HG03064 (cell line): ENCODE results near the gene ENAH.
"Not testable (repeated sequence)": the region's sequence is repeated elsewhere in the genome, so short reads cannot be mapped to it uniquely, and the experiment has no call there.

Experiments used
- ATAC-seq: cut with Tn5 transposase; IDR thresholded peaks from one replicate; pipeline ENCODE4 v1.9.1; 2021; ENCODE audit warnings: low read depth; ENCODE audit not compliant: unreplicated experiment

ENAH gene

DNA sequence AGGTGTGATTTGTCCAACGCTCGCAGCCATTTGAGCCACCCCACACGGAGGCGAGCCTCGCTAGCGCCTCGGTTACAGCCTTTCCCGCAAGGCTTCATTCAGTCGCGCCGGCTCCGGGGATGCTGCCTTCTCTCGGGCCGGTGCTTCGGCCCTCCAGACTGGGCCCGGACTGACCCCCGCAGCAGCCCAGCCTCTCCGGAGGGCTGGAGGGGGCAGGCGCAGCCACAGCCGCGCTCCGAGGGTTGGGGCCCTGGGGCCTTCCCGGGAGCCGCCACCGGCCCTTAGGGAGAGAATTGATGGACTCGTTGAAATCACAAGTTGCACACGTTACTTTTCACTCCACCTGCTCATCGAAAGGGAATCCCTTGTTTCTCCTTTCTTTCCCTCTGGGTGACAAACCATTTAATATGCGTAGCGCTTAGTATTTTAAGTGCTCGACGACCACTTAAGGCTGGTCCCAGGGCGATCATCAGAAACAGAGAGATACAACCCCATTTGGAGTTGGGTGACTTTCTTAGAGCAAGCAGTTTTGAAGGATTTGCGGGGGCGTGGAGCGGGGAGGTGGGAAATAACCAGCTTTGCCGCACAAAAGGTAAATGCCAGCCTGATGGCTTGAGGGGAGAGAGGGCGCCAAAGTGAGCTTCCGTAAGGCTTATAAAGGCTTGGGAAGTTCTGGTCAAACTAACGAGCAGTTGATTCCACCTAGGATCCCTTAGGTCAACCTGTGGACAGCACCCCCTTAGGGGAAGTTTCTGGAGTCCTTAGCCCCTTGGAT is 24.6 kb upstream of the ENAH start:
- no peak for ATAC-seq

DNA sequence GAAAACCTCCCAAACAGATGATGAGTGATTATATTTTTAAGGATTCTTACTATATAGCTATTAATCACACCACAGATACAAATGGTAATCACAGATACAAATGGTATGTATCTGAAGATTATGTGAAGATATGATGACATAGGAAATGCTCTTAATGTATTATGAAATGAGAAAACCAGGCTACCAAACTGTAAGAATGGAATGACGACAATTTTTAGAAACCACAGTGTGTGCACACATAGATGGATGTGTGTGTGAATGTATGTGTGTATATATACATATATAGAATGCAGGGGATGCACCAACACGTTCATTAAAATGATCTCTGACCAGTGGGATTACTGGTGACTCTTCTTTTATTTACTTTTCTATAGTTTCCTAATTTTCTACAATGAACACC is 21.5 kb upstream of the ENAH start:
- ATAC-seq, result no peak

DNA sequence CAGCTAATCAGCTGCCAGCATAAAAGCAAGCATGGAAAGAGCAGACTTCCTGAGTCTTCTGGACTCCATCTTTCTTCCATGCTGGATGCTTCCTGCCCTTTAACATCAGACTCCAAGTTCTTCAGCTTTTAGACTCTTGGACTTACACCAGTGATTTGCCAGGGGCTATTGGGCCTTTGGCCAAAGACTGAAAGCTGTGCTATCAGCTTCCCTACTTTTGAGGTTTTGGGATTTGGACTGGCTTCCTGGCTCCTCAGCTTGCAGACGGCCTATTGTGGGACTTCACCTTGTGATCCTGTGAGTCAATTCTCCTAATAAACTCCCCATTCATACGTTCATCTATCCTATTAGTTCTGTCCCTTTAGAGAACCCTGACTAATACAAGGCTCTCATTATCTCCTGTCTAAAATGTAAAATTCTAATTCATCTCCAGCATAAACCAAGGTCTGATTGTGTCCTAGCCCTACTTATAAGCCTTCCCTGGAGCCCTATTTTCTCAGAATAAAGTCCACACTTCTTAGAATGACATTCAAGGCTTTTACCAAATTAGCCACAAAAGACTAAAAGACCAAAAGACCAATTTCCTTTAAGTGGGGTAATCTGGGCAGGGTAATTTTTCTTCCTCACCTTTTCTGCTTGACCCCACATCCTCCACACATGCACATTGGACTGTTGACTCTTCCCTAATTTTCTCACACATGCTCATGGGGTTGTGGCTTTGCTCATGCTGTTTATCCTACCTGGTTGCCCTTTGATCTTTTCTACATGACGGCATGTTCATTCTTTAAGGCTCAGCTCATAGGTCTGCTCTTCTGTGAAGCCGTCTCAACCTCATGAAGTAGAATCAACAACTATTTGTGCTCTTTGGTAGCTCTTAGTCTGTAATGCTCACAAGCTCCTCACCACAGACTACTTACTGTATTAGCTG is 18.1 kb upstream of the ENAH start:
- no peak for ATAC-seq

DNA sequence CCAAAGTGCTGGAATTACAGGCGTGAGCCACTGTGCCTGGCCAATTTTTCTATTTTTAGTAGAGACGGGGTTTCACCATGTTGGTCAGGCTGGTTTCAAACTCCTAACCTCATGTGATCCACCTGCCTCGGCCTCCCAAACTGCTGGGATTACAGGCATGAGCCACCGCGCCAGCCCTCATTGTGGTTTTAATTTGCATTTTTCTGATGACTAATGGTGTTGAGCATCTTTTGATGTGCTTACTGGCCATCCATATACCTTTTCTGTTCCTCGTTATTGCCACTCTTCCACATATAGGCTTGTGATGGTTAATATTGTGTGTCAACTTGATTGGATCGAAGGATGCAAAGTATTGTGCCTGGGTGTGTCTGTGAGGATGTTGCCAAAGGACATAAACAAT is 17.4 kb upstream of the ENAH start:
- no peak for ATAC-seq

DNA sequence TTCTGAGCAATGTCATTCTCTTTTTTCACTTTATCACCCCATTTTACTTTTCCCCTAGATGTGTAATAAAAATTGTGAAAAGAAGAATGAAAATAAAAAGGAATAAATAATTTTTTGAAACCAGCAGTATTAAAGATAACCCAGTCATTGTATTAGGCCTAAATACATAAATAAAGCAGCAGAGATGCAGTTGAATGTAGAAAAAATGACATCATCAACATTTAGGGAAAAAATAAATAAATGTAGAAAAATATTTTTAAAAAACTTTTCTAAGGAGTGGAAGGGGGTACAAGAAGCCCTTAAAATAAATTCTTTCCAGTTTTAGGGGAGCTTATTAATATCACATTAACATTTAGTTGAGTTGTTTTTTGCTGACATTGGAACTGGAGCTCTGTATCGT is 15.3 kb upstream of the ENAH start:
- ATAC-seq, result no peak

DNA sequence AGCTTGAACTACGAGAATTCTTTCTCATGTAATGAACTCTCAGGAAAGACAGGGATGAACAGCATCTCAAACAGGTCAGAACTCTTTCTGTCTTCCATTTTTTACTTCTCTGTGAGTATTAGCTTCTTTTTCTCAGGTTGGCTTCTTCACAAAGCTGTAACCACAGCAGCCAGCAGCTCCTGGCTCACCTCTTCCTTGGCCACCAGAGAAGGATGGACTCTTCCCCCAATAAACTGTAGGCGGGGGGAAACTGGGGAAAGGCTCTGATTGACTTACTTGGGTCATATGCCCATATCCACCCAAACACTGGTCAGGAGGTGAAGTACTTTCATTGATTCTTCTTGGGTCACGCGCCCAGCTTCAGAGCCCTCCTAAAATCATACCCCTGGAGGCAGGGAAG is 14.4 kb upstream of the ENAH start:
- no peak for ATAC-seq

DNA sequence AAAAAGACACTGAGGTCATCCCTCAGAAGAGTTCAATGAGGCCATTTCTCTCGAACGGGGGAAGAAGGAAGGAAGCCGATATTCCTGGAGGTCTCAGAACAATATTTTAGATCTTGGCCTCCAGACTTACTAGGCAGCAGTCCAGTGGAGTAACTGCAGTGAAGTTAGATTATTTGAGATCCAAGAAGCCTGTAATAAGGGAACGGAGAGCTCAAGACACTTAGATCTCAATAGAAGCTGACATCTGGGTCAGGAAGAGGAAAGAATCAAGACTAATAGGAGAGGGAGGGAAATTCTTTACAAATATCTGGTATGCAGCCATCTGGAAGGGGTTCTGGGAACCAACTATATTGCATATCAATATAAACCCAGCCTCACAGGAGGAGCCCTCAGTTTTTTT is 13.6 kb upstream of the ENAH start:
- ATAC-seq, result no peak

DNA sequence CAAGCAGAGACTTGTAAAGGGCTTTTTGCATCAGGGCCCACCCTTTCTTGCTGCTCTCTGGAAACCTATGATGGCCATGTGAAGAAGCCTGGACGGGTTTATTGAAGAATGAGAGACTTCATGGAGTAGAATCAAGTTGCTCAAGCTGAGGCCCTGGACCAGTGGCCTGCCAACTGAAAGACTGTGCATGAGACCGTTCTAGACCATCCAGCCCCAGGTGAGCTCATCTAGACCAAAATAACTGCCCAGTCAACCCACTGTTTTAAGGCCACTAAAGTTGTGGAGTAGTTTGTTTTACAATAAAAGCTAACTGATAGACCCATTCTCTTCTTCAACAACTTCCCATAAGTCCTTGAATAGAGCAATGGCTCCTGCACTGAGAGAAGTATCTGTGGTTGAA is 11.8 kb upstream of the ENAH start:
- no peak for ATAC-seq

DNA sequence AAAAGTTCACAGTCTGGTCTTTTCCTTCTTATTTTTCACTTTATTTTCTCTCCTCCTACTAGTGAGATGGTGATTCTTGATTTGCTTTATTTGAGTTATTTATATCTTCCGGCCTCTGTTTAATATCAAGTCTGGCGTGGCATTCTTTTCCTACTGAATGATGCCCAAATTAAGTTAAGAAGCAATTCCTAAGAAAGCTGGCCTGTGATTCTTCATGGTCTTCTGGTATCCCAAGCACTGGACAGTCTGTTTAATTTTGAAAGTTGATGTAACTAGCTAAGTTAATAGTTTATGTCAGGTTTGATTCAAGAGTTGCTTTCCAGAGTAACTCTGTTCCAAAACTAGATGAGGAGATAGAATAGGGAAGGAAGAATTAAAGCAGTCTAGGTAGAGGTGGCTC is 9.2 kb upstream of the ENAH start:
- ATAC-seq, result no peak

DNA sequence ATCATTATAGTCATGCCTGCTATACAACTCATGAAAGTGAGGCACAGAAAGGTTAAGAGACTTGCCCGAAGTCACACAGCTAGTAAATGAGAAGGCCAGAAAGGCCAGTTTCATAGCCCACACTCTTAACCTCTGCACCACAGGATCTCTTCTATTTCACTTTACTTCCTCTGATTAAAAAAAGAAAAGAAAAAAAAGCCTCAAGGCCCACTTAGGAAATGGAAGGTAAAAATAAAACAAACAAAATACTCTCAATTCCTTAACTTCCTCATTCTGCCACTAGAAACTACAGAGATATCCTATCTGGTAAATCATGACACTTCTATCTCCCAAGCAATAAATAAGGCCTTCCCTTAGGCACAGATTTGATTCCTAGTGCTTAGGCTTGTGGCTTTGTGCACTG is 7.6 kb upstream of the ENAH start:
- ATAC-seq, result no peak

DNA sequence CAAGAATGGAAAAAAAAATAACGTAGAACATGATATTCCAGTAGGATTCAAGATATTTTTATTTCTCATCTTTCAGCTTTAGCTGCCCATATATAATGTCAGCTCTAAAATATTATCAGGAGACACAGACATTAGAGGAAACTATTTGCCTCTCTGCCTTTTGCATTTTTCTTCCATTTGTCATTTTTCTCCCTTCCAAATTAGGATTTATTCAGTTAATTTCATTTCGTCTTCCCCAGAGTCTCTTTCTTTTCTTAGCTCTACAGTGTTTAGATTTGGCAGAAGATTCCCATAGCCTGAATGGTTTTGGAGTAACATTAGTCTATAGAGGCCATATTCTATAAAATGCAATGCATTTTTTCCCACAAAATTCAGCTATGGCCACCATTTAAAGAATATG is 5.1 kb upstream of the ENAH start:
- no peak for ATAC-seq

DNA sequence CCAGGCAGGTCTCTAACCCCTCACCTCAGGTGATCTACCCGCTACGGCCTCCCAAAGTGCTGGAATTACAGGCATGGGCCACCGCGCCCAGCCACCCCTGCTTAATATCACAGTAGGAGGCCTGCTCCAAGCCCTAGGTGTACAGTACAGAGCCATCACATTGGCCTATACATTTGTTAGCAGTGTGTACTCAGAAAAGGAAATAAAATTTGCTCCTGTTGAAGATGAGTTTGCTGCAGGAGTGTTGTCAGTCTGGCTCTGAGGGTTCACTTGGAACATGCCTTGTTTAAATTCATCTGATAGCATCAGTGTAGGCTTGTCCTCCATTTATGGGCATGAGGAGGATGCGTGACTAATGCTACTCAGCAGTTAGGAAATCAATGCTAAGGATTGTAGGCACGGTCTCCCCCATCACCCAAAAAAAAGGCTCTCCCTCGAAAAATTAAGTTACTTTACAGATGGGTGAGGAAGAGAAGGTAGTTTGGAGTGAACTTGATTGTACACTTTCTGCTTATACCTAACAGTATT is 4.6 kb upstream of the ENAH start:
- no peak for ATAC-seq

DNA sequence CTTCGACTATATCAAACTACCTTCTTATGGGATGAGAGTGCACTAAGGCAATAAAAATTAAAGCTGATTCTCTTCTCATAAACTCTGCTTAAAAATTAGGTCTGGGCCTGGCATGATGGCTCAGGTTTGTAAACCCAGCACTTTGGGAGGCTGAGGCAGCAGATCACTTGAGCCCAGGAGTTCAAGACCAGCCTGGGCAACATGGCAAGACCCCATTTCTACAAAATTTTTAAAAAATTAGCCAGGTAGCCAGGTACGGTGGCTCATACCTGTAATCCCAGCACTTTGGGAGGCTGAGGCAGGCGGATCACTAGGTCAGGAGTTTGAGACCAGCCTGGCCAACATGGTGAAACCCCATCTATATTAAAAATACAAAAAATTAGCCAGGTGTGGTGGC is 3.3 kb upstream of the ENAH start:
- ATAC-seq, result not testable (repeated sequence)

DNA sequence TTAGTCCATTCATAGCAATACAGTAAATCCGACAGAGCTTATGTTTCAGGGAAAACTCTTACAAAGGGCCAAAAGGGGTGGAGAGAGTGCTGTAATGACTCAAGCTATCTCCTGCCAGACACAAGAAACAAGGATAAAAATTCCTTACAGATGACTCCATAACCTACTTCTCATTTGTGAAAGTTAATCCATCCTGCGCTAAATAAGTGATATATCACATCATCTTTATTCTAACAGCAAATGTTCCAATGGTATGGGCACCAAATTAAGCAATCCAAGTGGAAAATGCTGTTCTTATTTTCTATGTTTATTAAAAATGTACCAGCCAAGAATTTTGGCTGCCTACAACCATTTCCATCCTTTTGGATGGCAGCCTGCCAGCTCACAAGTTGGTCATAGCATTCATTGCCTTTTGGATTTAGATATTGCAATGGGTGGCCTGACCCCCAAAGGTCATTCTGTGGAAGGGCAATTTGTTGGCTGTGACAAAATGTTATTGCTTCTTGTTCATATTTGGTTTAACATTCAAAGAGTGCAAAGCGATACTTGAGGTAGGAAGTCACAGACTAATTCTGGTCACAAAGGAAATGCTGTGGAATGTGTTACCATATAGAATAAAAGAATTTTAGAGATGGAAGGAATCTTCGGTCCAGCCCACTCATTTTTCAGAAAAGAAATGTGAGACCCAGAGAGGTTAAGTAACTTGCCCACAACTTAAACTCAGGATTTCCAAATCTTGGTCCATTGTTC is 2.8 kb upstream of the ENAH start:
- ATAC-seq, result no peak

DNA sequence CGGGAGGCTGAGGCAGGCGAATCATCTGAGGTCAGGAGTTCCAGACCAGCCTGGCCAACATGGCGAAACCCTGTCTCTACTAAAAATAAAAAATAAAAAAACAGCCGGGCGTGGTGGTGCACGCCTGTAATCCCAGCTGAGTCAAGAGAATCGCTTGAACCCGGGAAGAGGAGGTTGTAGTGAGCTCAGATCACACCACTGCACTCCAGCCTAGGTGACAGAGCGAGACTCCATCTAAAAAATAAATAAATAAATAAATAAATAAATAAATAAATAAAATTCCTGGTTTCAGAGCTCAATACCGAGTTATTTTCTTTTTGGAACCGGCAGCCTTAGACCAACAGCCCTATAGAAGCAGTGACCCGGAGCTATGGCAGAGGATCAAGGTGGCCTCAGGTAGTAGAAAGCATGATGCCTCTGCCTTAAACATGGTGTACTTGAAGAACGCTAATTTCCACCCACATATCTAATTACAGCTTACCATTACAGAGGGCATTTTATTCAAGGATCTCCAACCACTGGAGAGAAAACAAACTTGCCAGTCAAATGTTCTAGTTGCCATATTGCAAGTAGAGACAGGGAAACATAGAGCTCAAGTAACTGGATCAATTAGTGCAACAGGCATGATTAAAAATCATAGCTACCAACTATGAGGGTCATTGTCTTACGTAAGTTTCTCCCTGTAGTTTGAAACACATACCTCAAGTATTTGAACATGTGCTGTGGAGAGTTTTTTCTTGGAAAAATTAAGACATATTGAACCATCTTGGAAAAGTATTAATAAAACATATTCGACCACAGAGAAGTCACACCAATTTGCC is 2.0 kb upstream of the ENAH start:
- ATAC-seq, result no peak

DNA sequence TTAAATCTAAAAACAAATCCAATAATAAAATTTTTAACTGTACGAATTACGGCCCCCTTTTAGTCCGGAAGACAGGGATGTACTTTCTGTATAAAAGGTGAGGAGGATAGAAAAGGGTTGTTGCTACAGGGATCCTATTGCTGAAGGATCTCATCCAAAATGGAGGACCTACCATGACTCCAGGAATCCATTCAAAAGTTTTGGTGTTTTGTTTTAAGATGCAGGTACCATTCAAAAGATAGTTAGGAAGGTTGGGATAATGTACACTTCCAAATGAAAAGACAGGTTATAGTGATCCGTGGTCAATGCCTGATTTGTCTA is 1.3 kb upstream of the ENAH start:
- no peak for ATAC-seq

DNA sequence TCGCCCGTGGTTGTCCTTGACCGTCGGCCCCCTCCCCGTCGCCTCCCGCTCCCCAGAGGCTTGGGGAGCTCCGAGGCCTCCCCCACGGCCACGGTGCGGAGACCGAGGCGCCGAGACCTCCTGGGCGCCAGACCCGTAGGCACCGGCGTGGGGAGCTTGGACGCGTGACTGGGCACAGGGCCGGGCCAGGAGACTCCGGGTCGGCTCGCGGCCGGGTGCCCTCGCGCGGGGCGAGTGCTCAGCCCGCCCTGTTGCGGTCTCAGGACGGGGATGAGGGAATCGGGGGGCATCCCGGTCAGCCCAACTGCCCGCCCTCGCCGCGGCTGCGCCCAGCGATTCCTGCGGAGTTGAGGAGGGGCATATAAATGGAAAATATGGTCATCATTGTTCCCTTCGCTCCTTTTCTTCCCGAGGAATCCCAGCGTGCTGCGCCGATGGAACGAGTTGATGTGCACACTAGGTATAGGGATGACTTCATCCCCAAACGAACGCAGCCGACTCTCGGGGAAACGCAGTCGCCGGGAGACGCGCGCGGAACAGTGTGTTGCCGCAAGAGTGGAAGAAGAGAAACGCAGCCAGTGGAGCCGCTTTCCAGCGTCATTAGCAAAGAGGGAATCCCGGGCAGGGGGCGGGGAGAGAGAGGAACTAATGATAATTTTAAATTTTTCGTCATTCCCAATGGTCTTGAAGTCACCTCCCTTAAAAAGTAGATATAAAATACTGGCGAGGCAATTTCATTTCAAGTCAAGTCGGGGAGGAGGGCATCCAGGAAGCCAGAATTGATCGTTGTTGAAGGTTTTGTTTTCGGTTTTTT is 747 bp upstream of the ENAH start:
- peak; percentile 30 for ATAC-seq

DNA sequence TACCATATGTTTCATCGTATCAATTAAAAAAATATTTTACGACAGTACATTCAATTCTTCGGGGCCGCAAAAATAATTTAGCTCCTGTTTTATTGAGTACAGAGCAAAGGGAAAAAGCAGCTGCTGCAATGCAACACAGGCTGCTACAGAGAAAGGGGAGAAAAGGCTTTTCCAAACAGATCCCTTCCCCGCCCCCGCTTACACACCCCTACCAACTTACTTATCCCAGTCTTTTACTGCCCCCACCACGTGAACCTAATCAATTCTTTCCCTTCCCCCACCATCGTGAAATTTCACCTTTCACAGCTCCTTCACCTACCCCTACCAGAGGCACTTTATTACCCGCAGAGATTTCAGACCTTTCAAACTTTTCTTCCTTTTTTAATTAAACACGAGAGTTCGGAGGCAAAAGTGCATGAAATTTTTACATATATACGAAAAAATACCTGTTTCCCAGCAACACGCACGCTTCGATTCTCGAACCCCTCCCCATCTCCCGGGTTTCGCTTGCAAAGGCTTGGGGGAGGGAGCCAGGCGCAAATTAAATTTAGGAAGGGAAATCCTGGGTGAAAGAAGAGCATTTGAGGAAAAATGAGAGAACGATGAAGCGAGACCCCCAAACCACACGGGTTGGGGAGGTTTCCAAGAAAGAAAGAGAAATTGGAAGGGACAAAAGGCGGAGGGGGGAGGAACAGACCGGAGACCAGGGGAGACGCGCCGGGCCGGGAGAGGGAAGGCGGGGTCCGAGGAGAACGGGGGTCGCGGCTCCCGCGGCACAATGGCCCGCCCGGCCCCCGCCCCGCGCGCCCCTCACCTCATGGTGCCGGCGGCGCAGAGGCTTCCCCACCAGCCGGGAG is 823 bp downstream of the ENAH start:
- no peak for ATAC-seq
